Uterus (tissue), 4 donors: ENCODE data around the gene PTPRD. TPM values are rescaled to one million over a fixed set of nuclear protein-coding genes. Genes with fewer than 3 reads are reported as not detected.

Experiments
- DNase-seq, 2 donors: peaks; one replicate each; pipeline ENCODE4 v3.0.0-alpha.2; 2019 to 2020
- H3K27ac ChIP-seq, 2 donors: fragments of 200-600 bp; sonication (generic); 1 replicate in 1 of 2; 2 replicates in 1 of 2; pipeline ENCODE4 v1.5.1; 2016 to 2018
- H3K27me3 ChIP-seq, 2 donors: fragments of 200-600 bp; sonication (generic); one replicate each; pipeline ENCODE4 v1.5.1; 2018 to 2019; ENCODE audit warnings: control low read depth in 1 of 2
- H3K36me3 ChIP-seq, 2 donors: fragments of 200-600 bp; sonication (generic); one replicate each; pipeline ENCODE4 v1.5.1; 2019; ENCODE audit warnings: control low read depth in 1 of 2
- H3K4me1 ChIP-seq, 2 donors: fragments of 200-600 bp; sonication (generic); one replicate each; pipeline ENCODE4 v1.5.1; 2018 to 2019; ENCODE audit warnings: control low read depth in 1 of 2
- H3K4me3 ChIP-seq, 2 donors: fragments of 200-600 bp; sonication (generic); 1 replicate in 1 of 2; 2 replicates in 1 of 2; pipeline ENCODE4 v1.5.1; 2018 to 2019; ENCODE audit warnings: mild to moderate bottlenecking in 1 of 2
- H3K9me3 ChIP-seq, 2 donors: fragments of 200-600 bp; sonication (generic); one replicate each; pipeline ENCODE4 v1.5.1; 2019; ENCODE audit warnings: control low read depth in 1 of 2
- CTCF ChIP-seq, 4 experiments: fragments of 200-600 bp in 2 of 4; fragments of 450-650 bp in 2 of 4; sonication (generic) in 2 of 4; IDR thresholded peaks; one replicate each; pipeline ENCODE4 v1.5.1; 2016 to 2019; ENCODE audit warnings: antibody characterized with exemption in 4 of 4, mild to moderate bottlenecking in 2 of 4, moderate library complexity in 1 of 4
- POLR2A ChIP-seq, 2 donors: fragments of 450-650 bp; IDR thresholded peaks; one replicate each; pipeline ENCODE4 v1.6.1; 2016; ENCODE audit warnings: antibody characterized with exemption in 2 of 2, mild to moderate bottlenecking in 1 of 2, moderate library complexity in 1 of 2
- intact Hi-C: fragments of 100-400 bp; cut with DNase I; formaldehyde crosslinking; loops from one replicate; pipeline ENCODE4 v1.15.1; 2023; ENCODE audit warnings: low total_unique reads
- total RNA-seq, 4 donors: library from RNA; depleted of rRNA in 3 of 4; stranded (reverse); fragments of >200 nt in 3 of 4; gene quantifications; one replicate each; pipeline versions ENCODE4 v1.1.0 to v1.2.4, GENCODE V29; 2014 to 2023
- donor health status: DM: yes; HTN: yes; CAD: no.

PTPRD gene
- total RNA-seq, 4 donors from 2014 or later, result 1.2 to 136 (median 26.4) TPM

GRCh38 chr9:8331507-8332330 is 2281.1 kb downstream of the PTPRD start:
- DNase-seq, result no peak
- H3K27me3 ChIP-seq, result no peaks in the 10 kb centered on the region
- H3K36me3 ChIP-seq, result no peaks in the 10 kb centered on the region
- H3K4me1 ChIP-seq, result no peaks in the 10 kb centered on the region
- H3K9me3 ChIP-seq, result no peaks in the 10 kb centered on the region
- no peak overlapping the region for H3K4me3 ChIP-seq
- intact Hi-C loops, result no loop called here
- no peak for TF ChIP-seq CTCF (IDR thresholded peaks at IDR 0.05)
- no peak for TF ChIP-seq POLR2A (IDR thresholded peaks at IDR 0.05)
- H3K27ac ChIP-seq, result no peak overlapping the region

GRCh38 chr9:8329561-8330283 is 2283.1 kb downstream of the PTPRD start:
- DNase-seq, result no peak
- Histone ChIP-seq H3K4me3 (no peak overlapping the region), H3K27me3 (no peaks in the 10 kb centered on the region), H3K36me3 (no peaks in the 10 kb centered on the region), H3K4me1 (no peaks in the 10 kb centered on the region), H3K9me3 (no peaks in the 10 kb centered on the region), H3K27ac (no peak overlapping the region)
- TF ChIP-seq CTCF (IDR thresholded peaks at IDR 0.05) (no peak), POLR2A (IDR thresholded peaks at IDR 0.05) (no peak)
- intact Hi-C loops, result no loop called here

GRCh38 chr9:8315211-8315610 is 2297.6 kb downstream of the PTPRD start:
- no peaks in the 10 kb centered on the region for H3K27me3 ChIP-seq

GRCh38 chr9:8309258-8309657 is 2303.5 kb downstream of the PTPRD start:
- H3K4me3 ChIP-seq, result no peak overlapping the region
- TF ChIP-seq POLR2A (IDR thresholded peaks at IDR 0.05) (no peak), CTCF (IDR thresholded peaks at IDR 0.05) (no peak)
- H3K4me1 ChIP-seq, result no peaks in the 10 kb centered on the region
- H3K9me3 ChIP-seq, result no peaks in the 10 kb centered on the region
- DNase-seq, result no peak
- no peaks in the 10 kb centered on the region for H3K36me3 ChIP-seq
- no peaks in the 10 kb centered on the region for H3K27me3 ChIP-seq
- intact Hi-C loops, result no loop called here
- H3K27ac ChIP-seq, result no peak overlapping the region

More at GRCh38 chr9:8315211-8315610, 2297.6 kb downstream of the PTPRD start:
- no peaks in the 10 kb centered on the region for H3K9me3 ChIP-seq
- TF ChIP-seq POLR2A (IDR thresholded peaks at IDR 0.05) (no peak), CTCF (IDR thresholded peaks at IDR 0.05) (no peak)
- no peaks in the 10 kb centered on the region for H3K36me3 ChIP-seq
- DNase-seq, result no peak
- H3K4me1 ChIP-seq, result no peaks in the 10 kb centered on the region
- no peak overlapping the region for H3K27ac ChIP-seq
- intact Hi-C loops, result no loop called here
- no peak overlapping the region for H3K4me3 ChIP-seq

GRCh38 chr9:8304720-8305119 is 2308.1 kb downstream of the PTPRD start:
- no peak for DNase-seq
- no peaks in the 10 kb centered on the region for H3K9me3 ChIP-seq
- no peak overlapping the region for H3K4me3 ChIP-seq
- no peak overlapping the region for H3K27ac ChIP-seq
- H3K4me1 ChIP-seq, result no peaks in the 10 kb centered on the region
- no peaks in the 10 kb centered on the region for H3K27me3 ChIP-seq
- TF ChIP-seq POLR2A (IDR thresholded peaks at IDR 0.05) (no peak), CTCF (IDR thresholded peaks at IDR 0.05) (no peak)
- intact Hi-C loops, result no loop called here
- no peaks in the 10 kb centered on the region for H3K36me3 ChIP-seq
